Sigmoid colon (tissue), 7 donors: ENCODE results near the gene PSENEN. TPM values are rescaled to one million over a fixed set of nuclear protein-coding genes. Genes with fewer than 3 reads are reported as not detected.
A peak's percentile ranks its signal among the peaks of the same experiment; 100 is the strongest.

Experiments used
- DNase-seq: peaks from one replicate; pipeline ENCODE4 v3.0.0-alpha.2; 2019
- H3K27ac ChIP-seq, 4 donors: fragments of 200-600 bp; sonication (generic); one replicate each; pipeline ENCODE4 v1.5.1; 2016 to 2019; ENCODE audit warnings: mild to moderate bottlenecking in 1 of 4
- H3K27me3 ChIP-seq, 3 donors: fragments of 200-600 bp; sonication (generic); one replicate each; pipeline ENCODE4 v1.5.1; 2019; ENCODE audit warnings: mild to moderate bottlenecking in 1 of 3
- H3K36me3 ChIP-seq, 4 donors: fragments of 200-600 bp; sonication (generic); one replicate each; pipeline ENCODE4 v1.5.1; 2016 to 2019
- H3K4me1 ChIP-seq, 4 donors: fragments of 200-600 bp; sonication (generic); one replicate each; pipeline ENCODE4 v1.5.1; 2017 to 2019
- H3K4me3 ChIP-seq, 4 donors: fragments of 200-600 bp; sonication (generic); one replicate each; pipeline ENCODE4 v1.5.1; 2017 to 2019; ENCODE audit warnings: mild to moderate bottlenecking in 2 of 4, moderate library complexity in 1 of 4
- H3K9me3 ChIP-seq, 4 donors: fragments of 200-600 bp in 3 of 4; sonication (generic) in 3 of 4; one replicate each; pipeline versions ENCODE4 v1.5.1 to v1.6.1; 2013 to 2019
- EP300 ChIP-seq, 4 donors: sonication (generic); formaldehyde crosslinking; IDR thresholded peaks; one replicate each; pipeline ENCODE4 v1.6.1; 2017; ENCODE audit warnings: antibody characterized with exemption in 4 of 4
- POLR2A ChIP-seq, 2 donors: fragments of 450-650 bp; IDR thresholded peaks; one replicate each; pipeline ENCODE4 v1.6.1; 2016; ENCODE audit warnings: antibody characterized with exemption in 2 of 2, mild to moderate bottlenecking in 2 of 2, moderate library complexity in 2 of 2
- POLR2AphosphoS5 ChIP-seq, 4 donors: sonication (generic); formaldehyde crosslinking; IDR thresholded peaks; one replicate each; pipeline ENCODE4 v1.6.1; 2017; ENCODE audit warnings: antibody characterized with exemption in 4 of 4
- WGBS, 2 donors: extraction: QIAGEN DNeasy Blood & Tissue Kit; methylation state at CpG; one replicate each; pipeline ENCODE4 v1.1.7; 2013; 5-methylcytosine and 5-hydroxymethylcytosine counted together
- intact Hi-C: fragments of 100-400 bp; cut with DNase I; formaldehyde crosslinking; loops from one replicate; pipeline ENCODE4 v1.15.1; 2023
- polyA plus RNA-seq, 3 donors: library from polyadenylated mRNA; stranded (reverse); fragments of 200-250 nt; gene quantifications; one replicate each; pipeline ENCODE4 v1.2.3, GENCODE V29; 2013
- total RNA-seq, 4 donors: library from RNA; depleted of rRNA; stranded (reverse); fragments of >200 nt; gene quantifications; one replicate each; pipeline ENCODE4 v1.1.0, GENCODE V29; 2016
- TF ChIP-seq, protein P1 (sequence below), 4 experiments: fragments of 450-650 bp in 3 of 4; fragments of 200-600 bp in 1 of 4; IDR thresholded peaks; one replicate each; pipeline ENCODE4 v1.5.1; 2016 to 2019; ENCODE audit warnings: antibody characterized with exemption in 4 of 4, mild to moderate bottlenecking in 3 of 4, moderate library complexity in 2 of 4
- donor health status: healthy with polysubstance abuse.
- donor health status: Bipolar disorder and iron deficiency.
- donor health status: healthy.

The PSENEN gene
- total and polyA plus RNA-seq, 7 donors = 27.8 to 72.3 (median 44.9) TPM

DNA sequence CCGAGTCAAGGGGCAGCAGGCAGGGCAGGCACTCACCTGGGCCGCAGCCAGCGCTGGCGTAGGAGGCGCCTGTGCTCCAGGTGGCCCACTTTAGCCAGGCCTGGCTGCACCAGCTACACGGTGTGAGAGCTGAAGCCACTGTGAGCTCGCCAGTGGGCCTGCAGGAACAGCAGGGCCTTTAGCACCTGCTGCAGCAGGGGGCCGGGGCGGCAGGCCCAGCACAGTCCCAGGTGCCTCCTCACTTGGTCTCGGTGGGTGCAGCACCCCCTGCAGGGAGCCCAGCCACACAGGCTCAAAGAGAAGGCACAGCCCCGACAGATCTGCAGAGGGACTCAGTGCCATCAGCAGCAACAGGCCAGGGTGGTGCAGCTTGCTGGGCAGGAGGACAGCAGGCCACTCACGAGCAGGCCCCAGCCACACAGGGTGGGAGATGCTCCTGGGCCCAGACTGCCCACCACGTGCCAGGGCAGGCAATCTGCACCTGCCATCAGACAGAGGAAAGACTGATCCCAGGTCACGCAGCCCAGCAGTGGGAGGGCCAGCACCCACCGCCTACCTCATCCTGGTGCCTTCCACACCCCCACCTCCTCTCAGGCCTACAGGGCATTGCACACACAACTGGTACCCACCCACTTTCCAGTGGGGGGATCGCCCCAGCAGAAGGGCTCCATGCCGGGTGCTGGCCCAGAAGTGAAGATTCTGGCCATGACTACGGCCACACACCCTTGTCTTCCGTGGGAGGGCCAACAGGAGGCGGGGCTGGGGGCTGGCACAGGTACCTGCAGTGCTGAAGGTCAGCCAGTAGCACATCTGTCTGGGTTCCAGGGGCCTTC lies 45.7 kb downstream of the PSENEN start:
- peaks cover 0 to 11% (median 5%) of the 10 kb centered on the region in 3 donors for H3K27me3 ChIP-seq
- peak; percentile 61 for DNase-seq
- H3K36me3 ChIP-seq = no peaks in the 10 kb centered on the region
- no peak overlapping the region for H3K4me3 ChIP-seq
- no peaks in the 10 kb centered on the region for H3K4me1 ChIP-seq
- no peak overlapping the region for H3K27ac ChIP-seq
- WGBS, 2 donors = 58 to 70% methylated on average over 20 of the region's 20 CpGs
- H3K9me3 ChIP-seq = no peaks in the 10 kb centered on the region
- intact Hi-C loops = no loop called here
- TF ChIP-seq POLR2A (IDR thresholded peaks at IDR 0.05) (no peak), EP300 (IDR thresholded peaks at IDR 0.05) (no peak), POLR2AphosphoS5 (IDR thresholded peaks at IDR 0.05) (no peak)
- TF ChIP-seq, protein P1, sequence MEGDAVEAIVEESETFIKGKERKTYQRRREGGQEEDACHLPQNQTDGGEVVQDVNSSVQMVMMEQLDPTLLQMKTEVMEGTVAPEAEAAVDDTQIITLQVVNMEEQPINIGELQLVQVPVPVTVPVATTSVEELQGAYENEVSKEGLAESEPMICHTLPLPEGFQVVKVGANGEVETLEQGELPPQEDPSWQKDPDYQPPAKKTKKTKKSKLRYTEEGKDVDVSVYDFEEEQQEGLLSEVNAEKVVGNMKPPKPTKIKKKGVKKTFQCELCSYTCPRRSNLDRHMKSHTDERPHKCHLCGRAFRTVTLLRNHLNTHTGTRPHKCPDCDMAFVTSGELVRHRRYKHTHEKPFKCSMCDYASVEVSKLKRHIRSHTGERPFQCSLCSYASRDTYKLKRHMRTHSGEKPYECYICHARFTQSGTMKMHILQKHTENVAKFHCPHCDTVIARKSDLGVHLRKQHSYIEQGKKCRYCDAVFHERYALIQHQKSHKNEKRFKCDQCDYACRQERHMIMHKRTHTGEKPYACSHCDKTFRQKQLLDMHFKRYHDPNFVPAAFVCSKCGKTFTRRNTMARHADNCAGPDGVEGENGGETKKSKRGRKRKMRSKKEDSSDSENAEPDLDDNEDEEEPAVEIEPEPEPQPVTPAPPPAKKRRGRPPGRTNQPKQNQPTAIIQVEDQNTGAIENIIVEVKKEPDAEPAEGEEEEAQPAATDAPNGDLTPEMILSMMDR (IDR thresholded peaks at IDR 0.05) = no peak

DNA sequence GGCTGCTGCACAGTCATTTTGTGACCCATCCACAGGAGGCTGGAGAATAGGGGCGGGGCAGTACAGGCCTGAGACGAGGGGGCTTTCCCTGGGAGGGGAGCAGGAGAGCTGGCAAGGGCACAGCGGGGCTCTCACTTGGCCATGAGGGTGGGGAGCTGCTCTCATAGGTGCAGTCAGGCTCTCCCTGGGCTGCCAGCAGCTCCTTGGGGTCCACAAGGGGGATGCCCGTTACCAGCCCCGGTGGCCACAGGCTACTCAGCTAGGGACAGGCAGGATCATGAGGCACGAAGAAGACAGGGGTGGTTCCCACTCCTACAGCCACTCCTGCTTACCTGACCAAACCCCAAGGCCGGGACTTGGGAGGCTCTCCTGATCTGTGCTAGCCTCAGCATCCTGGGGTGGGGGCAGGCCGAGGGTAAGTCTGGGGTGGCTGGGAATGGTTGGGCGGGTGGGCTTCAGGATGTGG lies 46.4 kb downstream of the PSENEN start:
- no peaks in the 10 kb centered on the region for H3K9me3 ChIP-seq
- intact Hi-C loops = no loop called here
- no peak overlapping the region for H3K27ac ChIP-seq
- no peak for DNase-seq
- peaks cover 0 to 17% (median 12%) of the 10 kb centered on the region in 3 donors for H3K27me3 ChIP-seq
- 80 to 88% methylated on average over 9 of the region's 9 CpGs for WGBS, 2 donors
- H3K4me1 ChIP-seq = no peaks in the 10 kb centered on the region
- no peak for TF ChIP-seq POLR2AphosphoS5 (IDR thresholded peaks at IDR 0.05)
- no peak for TF ChIP-seq POLR2A (IDR thresholded peaks at IDR 0.05)
- TF ChIP-seq, protein P1 (IDR thresholded peaks at IDR 0.05) = no peak
- no peaks in the 10 kb centered on the region for H3K36me3 ChIP-seq
- H3K4me3 ChIP-seq = no peak overlapping the region

DNA sequence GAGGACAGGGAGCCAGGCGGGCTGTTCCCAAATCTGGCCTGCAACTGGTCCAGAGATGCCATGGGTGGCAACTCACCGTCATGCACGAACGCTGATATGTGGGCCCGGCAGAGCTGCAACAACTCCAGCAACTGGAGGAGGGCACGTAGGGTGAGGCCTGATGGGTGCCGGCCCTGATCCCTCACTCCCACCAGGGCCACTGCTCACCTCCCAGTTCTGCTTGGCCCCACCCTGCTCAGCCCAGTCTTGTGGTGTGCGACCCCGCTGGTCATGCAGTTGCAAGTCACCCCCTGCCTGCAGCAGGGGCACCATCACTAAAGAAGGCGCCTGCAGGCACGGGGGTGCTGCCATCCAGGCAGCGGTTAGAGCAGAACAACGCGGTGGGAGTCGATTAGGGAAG lies 46.9 kb downstream of the PSENEN start:
- Histone ChIP-seq H3K9me3 (no peaks in the 10 kb centered on the region), H3K4me1 (peaks cover 0 to 3% (median 0%) of the 10 kb centered on the region in 4 donors), H3K4me3 (no peak overlapping the region), H3K27ac (no peak overlapping the region), H3K36me3 (no peaks in the 10 kb centered on the region), H3K27me3 (peaks cover 0 to 22% (median 16%) of the 10 kb centered on the region in 3 donors)
- TF ChIP-seq POLR2A (IDR thresholded peaks at IDR 0.05) (no peak), EP300 (IDR thresholded peaks at IDR 0.05) (no peak), POLR2AphosphoS5 (IDR thresholded peaks at IDR 0.05) (no peak)
- TF ChIP-seq, protein P1 (IDR thresholded peaks at IDR 0.05) = no peak
- 89 to 90% methylated on average over 15 of the region's 15 CpGs for WGBS, 2 donors
- intact Hi-C loops = no loop called here
- DNase-seq = no peak

DNA sequence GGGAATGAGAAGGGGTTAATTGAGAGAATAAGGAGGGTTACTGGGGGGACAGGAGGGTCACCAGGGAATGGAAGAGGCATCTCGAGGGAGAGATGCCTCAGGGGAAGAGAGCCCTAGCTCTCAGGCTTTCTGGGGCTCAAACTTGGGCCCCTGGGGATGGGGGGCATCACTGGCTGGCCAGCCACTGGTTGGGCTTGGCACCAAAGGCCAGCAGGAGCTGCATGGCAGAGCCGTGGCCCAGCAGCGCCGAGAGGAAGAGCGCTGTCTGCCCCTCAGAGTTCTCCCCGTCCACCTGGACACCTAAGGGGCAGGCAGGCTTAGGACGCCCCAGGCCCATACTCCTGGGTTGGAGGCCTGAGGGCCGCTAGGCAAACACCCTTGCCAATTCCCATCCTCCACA lies 47.4 kb downstream of the PSENEN start:
- H3K27me3 ChIP-seq = peaks cover 0 to 28% (median 22%) of the 10 kb centered on the region in 3 donors
- no peak for TF ChIP-seq POLR2AphosphoS5 (IDR thresholded peaks at IDR 0.05)
- TF ChIP-seq POLR2A (IDR thresholded peaks at IDR 0.05) = no peak
- TF ChIP-seq, protein P1 (IDR thresholded peaks at IDR 0.05) = no peak
- no peak for TF ChIP-seq EP300 (IDR thresholded peaks at IDR 0.05)
- 80 to 83% methylated on average over 8 of the region's 8 CpGs for WGBS, 2 donors
- no peaks in the 10 kb centered on the region for H3K36me3 ChIP-seq
- peaks cover 0 to 8% (median 0%) of the 10 kb centered on the region in 4 donors for H3K4me1 ChIP-seq
- DNase-seq = no peak
- intact Hi-C loops = no loop called here
- no peak overlapping the region for H3K4me3 ChIP-seq
- no peaks in the 10 kb centered on the region for H3K9me3 ChIP-seq
- H3K27ac ChIP-seq = no peak overlapping the region
